Measurements from ENCODE around the gene CDH4.

- TF ChIP-seq POLR2A (IDR thresholded peaks at IDR 0.05; ENCODE audit: low read length) (no peak), GATA1 (IDR thresholded peaks at IDR 0.05; ENCODE audit: low read depth, low read length) (no peak)
These were observed 557.1 kb downstream of the CDH4 start for GRCh38 chr20:61809006-61809770.
